ENCODE results near the gene KCP.

GRCh38 chr7:128826916-128827247 is 83.6 kb downstream of the KCP start:
- TF ChIP-seq CTCF (IDR thresholded peaks at IDR 0.05) (no peak), EP300 (IDR thresholded peaks at IDR 0.05) (no peak), POLR2A (IDR thresholded peaks at IDR 0.05) (no peak)

All from ovary (tissue), 3 donors.